COR-L47 (cell line): ENCODE data around the gene POTEG.
"Not testable (repeated sequence)": the region's sequence is repeated elsewhere in the genome, so short reads cannot be mapped to it uniquely, and the experiment has no call there.

Experiments used
- DNase-seq: peaks from one replicate; lab custom pipeline; 2025; lab: John Stamatoyannopoulos, UW

POTEG gene

GRCh38 chr14:19372813-19373500, 61.2 kb downstream of the POTEG start:
- not testable (repeated sequence) for DNase-seq

- DNase-seq, result not testable (repeated sequence)
These were observed 62.4 kb downstream of the POTEG start for GRCh38 chr14:19371767-19372166.

GRCh38 chr14:19362803-19363202, 71.3 kb downstream of the POTEG start:
- DNase-seq, result not testable (repeated sequence)

- DNase-seq, result not testable (repeated sequence)
These were observed 71.8 kb downstream of the POTEG start for GRCh38 chr14:19362323-19362722.

- not testable (repeated sequence) for DNase-seq
These were observed 72.4 kb downstream of the POTEG start for GRCh38 chr14:19361636-19362253.

- DNase-seq, result not testable (repeated sequence)
These were observed 73.1 kb downstream of the POTEG start for GRCh38 chr14:19360937-19361635.
